ENCODE results near the gene SSPN.

SSPN gene

DNA sequence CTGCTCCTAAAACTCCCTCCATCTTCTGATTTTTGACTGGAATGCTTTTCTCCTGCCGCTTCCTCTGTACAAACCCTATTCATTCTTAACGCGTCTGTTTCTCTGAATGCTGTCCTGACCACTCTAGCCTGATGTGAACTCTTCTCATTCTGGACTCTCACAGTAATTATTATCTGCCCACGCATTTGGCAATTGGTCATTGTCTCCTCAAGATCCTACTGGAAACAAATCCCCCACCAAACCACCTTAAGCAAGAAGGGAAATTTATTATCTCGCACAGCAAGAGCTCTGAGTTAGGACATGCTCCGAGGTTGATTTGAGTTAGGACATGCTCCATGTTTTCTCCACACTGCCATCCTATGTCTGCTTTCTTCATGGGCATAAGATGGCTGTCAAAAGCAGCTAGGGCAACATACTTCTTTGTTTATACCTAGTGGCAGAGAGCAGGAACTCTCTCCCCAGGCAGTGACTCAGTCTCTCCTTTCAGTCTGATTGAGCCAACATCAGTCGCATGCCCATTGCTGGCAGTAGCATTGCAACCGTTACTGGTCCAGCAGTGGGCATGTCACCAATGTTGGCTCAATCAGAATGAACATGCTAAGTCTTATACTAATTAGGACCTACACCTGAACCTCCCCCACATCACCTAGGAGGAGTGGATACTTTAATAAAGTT is 102.2 kb downstream of the SSPN start:
- TF ChIP-seq, protein P1, sequence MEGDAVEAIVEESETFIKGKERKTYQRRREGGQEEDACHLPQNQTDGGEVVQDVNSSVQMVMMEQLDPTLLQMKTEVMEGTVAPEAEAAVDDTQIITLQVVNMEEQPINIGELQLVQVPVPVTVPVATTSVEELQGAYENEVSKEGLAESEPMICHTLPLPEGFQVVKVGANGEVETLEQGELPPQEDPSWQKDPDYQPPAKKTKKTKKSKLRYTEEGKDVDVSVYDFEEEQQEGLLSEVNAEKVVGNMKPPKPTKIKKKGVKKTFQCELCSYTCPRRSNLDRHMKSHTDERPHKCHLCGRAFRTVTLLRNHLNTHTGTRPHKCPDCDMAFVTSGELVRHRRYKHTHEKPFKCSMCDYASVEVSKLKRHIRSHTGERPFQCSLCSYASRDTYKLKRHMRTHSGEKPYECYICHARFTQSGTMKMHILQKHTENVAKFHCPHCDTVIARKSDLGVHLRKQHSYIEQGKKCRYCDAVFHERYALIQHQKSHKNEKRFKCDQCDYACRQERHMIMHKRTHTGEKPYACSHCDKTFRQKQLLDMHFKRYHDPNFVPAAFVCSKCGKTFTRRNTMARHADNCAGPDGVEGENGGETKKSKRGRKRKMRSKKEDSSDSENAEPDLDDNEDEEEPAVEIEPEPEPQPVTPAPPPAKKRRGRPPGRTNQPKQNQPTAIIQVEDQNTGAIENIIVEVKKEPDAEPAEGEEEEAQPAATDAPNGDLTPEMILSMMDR (IDR thresholded peaks at IDR 0.05), result no peak
- no peaks in the 10 kb centered on the region for H3K9me3 Mint-ChIP-seq
- H3K4me1 Mint-ChIP-seq, result peaks cover 4% of the 10 kb centered on the region
- no peak for DNase-seq
- H3K27me3 Mint-ChIP-seq (ENCODE audit: low read depth, poor library complexity), result peaks cover 3% of the 10 kb centered on the region
- H3K36me3 Mint-ChIP-seq (ENCODE audit: low read depth), result no peaks in the 10 kb centered on the region
- H3K4me3 Mint-ChIP-seq, result no peak overlapping the region
- peak overlapping the region; percentile 30 for H3K27ac Mint-ChIP-seq

DNA sequence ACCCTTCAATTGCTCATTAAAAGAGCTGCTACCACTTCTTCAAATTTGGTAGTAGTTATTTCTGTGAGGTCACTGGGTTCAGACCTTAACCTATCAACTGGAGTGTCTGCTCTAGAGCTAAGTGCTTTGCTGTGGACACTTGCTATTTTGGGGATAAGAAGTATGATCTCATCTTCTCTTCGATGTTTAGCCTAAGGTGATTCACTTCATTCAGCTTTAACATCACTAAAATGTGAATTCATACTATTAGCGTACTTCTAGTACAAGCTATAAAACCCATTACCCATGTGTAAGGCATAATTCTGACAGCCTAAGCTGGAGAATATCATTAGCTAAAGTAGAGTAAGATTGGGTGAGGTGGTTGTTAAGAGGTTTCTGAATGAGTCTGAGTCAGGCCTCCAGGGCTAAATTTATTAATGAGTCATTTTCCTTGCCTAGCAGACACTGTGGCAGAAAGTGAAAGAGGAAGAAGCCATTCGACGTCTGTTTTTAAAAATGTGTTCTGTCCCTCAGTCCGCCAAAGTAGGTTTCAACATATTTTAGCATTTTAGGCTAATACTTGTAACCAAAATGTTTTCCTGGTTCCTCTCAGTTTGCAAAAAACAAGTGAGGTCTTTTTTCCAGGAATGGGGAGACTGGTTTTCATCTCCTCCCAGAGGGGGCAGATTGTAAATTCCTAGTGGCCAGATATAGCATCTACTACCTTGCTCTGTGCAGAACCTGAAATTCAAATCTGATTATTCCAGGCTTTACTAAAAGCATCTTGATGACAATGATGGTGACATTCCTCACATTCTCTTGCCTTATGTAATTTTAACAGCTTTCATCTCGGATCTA is 103.6 kb downstream of the SSPN start:
- no peaks in the 10 kb centered on the region for H3K9me3 Mint-ChIP-seq
- H3K36me3 Mint-ChIP-seq (ENCODE audit: low read depth), result no peaks in the 10 kb centered on the region
- H3K4me1 Mint-ChIP-seq, result peaks cover 4% of the 10 kb centered on the region
- no peak overlapping the region for H3K4me3 Mint-ChIP-seq
- no peak overlapping the region for H3K27ac Mint-ChIP-seq
- DNase-seq, result no peak
- peaks cover 3% of the 10 kb centered on the region for H3K27me3 Mint-ChIP-seq (ENCODE audit: low read depth, poor library complexity)
- TF ChIP-seq, protein P1 (IDR thresholded peaks at IDR 0.05), result no peak

DNA sequence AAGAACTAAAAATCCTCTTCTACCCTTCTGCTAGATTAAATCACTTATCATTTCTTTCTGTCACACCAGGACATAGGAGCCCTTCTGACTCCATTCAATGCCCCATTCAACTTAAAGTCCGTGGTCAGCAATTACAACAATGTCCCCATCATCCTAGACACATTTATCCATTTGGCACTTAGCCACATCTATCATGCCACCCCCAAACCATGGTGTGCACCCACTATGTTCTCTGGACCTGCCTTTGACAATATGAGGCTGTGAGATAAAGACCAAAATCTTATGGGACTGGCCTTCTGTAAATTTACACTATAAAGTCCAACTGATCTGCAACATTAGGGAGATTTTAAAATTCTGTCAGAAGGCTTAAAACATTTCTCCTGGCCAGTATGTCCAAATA is 104.4 kb downstream of the SSPN start:
- H3K4me3 Mint-ChIP-seq, result no peak overlapping the region

More for the DNA sequence above, 104.4 kb downstream of the SSPN start:
- peaks cover 3% of the 10 kb centered on the region for H3K27me3 Mint-ChIP-seq (ENCODE audit: low read depth, poor library complexity)
- TF ChIP-seq, protein P1 (IDR thresholded peaks at IDR 0.05), result no peak
- peaks cover 4% of the 10 kb centered on the region for H3K4me1 Mint-ChIP-seq
- no peak for DNase-seq
- no peaks in the 10 kb centered on the region for H3K9me3 Mint-ChIP-seq
- no peaks in the 10 kb centered on the region for H3K36me3 Mint-ChIP-seq (ENCODE audit: low read depth)
- no peak overlapping the region for H3K27ac Mint-ChIP-seq

Data from nephron progenitor cell (in vitro differentiated cells).